Measurements from ENCODE around the gene DIS3L2.

DIS3L2 gene

GRCh38 chr2:232133078-232133477, 171.6 kb downstream of the DIS3L2 start:
- H3K4me3 ChIP-seq (ENCODE audit: low read length, poor library complexity, severe bottlenecking): no peak overlapping the region
- peaks cover 18% of the 10 kb centered on the region; the same call in 1 of the 2 replicates for H3K36me3 ChIP-seq (ENCODE audit: insufficient read depth, low read length)
- H3K9me3 ChIP-seq (ENCODE audit: insufficient read depth, low read depth, low read length): no peaks in the 10 kb centered on the region
- H3K4me1 ChIP-seq (ENCODE audit: insufficient read depth, low read length, poor library complexity, severe bottlenecking): peaks cover 20% of the 10 kb centered on the region
- no peak overlapping the region for H3K4me2 ChIP-seq (ENCODE audit: low read depth, low read length, poor library complexity, severe bottlenecking)
- no peaks in the 10 kb centered on the region for H3F3A ChIP-seq (ENCODE audit: low read depth)
- no peak overlapping the region for H3K9ac ChIP-seq (ENCODE audit: low read depth, low read length, poor library complexity, severe bottlenecking)
- H2AFZ ChIP-seq (ENCODE audit: low read length): no peak overlapping the region
- H3K9me2 ChIP-seq (replicated peaks; ENCODE audit: low read depth, low read length): no peaks in the 10 kb centered on the region
- no peaks in the 10 kb centered on the region for H4K20me1 ChIP-seq (ENCODE audit: insufficient read depth, low read length, poor library complexity, severe bottlenecking)
- H3K79me2 ChIP-seq (ENCODE audit: insufficient read depth, low read length): no peaks in the 10 kb centered on the region
- no peak for TF ChIP-seq EZH2phosphoT487 (IDR thresholded peaks at IDR 0.05; ENCODE audit: borderline replicate concordance)
- peak; percentile 50 for TF ChIP-seq CTCF (conservative IDR thresholded peaks at IDR 0.05; ENCODE audit: low read length)
- no peaks in the 10 kb centered on the region for H3K27me3 ChIP-seq (ENCODE audit: insufficient read depth, low read length, poor library complexity, severe bottlenecking)

GRCh38 chr2:232134939-232135338, 173.4 kb downstream of the DIS3L2 start:
- Histone ChIP-seq H3K9ac (ENCODE audit: low read depth, low read length, poor library complexity, severe bottlenecking) (no peak overlapping the region), H3F3A (ENCODE audit: low read depth) (no peaks in the 10 kb centered on the region), H3K79me2 (ENCODE audit: insufficient read depth, low read length) (no peaks in the 10 kb centered on the region), H3K4me1 (ENCODE audit: insufficient read depth, low read length, poor library complexity, severe bottlenecking) (peaks cover 23% of the 10 kb centered on the region), H4K20me1 (ENCODE audit: insufficient read depth, low read length, poor library complexity, severe bottlenecking) (no peaks in the 10 kb centered on the region), H3K4me2 (ENCODE audit: low read depth, low read length, poor library complexity, severe bottlenecking) (no peak overlapping the region), H3K9me3 (ENCODE audit: insufficient read depth, low read depth, low read length) (no peaks in the 10 kb centered on the region), H3K36me3 (ENCODE audit: insufficient read depth, low read length) (peaks cover 18% of the 10 kb centered on the region; the same call in 1 of the 2 replicates), H3K27me3 (ENCODE audit: insufficient read depth, low read length, poor library complexity, severe bottlenecking) (no peaks in the 10 kb centered on the region), H2AFZ (ENCODE audit: low read length) (no peak overlapping the region), H3K9me2 (replicated peaks; ENCODE audit: low read depth, low read length) (no peaks in the 10 kb centered on the region), H3K4me3 (ENCODE audit: low read length, poor library complexity, severe bottlenecking) (no peak overlapping the region)
- TF ChIP-seq EZH2phosphoT487 (IDR thresholded peaks at IDR 0.05; ENCODE audit: borderline replicate concordance): no peak
- TF ChIP-seq CTCF (conservative IDR thresholded peaks at IDR 0.05; ENCODE audit: low read length): no peak

GRCh38 chr2:232137356-232138147, 176.0 kb downstream of the DIS3L2 start:
- Histone ChIP-seq H3K36me3 (ENCODE audit: insufficient read depth, low read length) (peaks cover 9% of the 10 kb centered on the region; the same call in 1 of the 2 replicates), H4K20me1 (ENCODE audit: insufficient read depth, low read length, poor library complexity, severe bottlenecking) (no peaks in the 10 kb centered on the region), H3K4me2 (ENCODE audit: low read depth, low read length, poor library complexity, severe bottlenecking) (no peak overlapping the region), H3K9me2 (replicated peaks; ENCODE audit: low read depth, low read length) (no peaks in the 10 kb centered on the region), H2AFZ (ENCODE audit: low read length) (no peak overlapping the region), H3K4me3 (ENCODE audit: low read length, poor library complexity, severe bottlenecking) (no peak overlapping the region), H3K9ac (ENCODE audit: low read depth, low read length, poor library complexity, severe bottlenecking) (no peak overlapping the region), H3K27me3 (ENCODE audit: insufficient read depth, low read length, poor library complexity, severe bottlenecking) (no peaks in the 10 kb centered on the region), H3K79me2 (ENCODE audit: insufficient read depth, low read length) (no peaks in the 10 kb centered on the region), H3K4me1 (ENCODE audit: insufficient read depth, low read length, poor library complexity, severe bottlenecking) (peaks cover 18% of the 10 kb centered on the region), H3K9me3 (ENCODE audit: insufficient read depth, low read depth, low read length) (no peaks in the 10 kb centered on the region), H3F3A (ENCODE audit: low read depth) (no peaks in the 10 kb centered on the region)
- TF ChIP-seq CTCF (conservative IDR thresholded peaks at IDR 0.05; ENCODE audit: low read length) (no peak), EZH2phosphoT487 (IDR thresholded peaks at IDR 0.05; ENCODE audit: borderline replicate concordance) (no peak)
